NCI-H748 (cell line): Measurements from ENCODE around the gene CLPX.
A peak's percentile ranks its signal among the peaks of the same experiment; 100 is the strongest.
"Not testable (repeated sequence)": the region's sequence is repeated elsewhere in the genome, so short reads cannot be mapped to it uniquely, and the experiment has no call there.

Source experiments
- DNase-seq: peaks from one replicate; lab custom pipeline; 2025; ENCODE audit not compliant: unreplicated experiment; lab: John Stamatoyannopoulos, UW

Gene CLPX

GRCh38 chr15:65102912-65103311 lies 82.2 kb downstream of the CLPX start:
- DNase-seq: no peak

DNA sequence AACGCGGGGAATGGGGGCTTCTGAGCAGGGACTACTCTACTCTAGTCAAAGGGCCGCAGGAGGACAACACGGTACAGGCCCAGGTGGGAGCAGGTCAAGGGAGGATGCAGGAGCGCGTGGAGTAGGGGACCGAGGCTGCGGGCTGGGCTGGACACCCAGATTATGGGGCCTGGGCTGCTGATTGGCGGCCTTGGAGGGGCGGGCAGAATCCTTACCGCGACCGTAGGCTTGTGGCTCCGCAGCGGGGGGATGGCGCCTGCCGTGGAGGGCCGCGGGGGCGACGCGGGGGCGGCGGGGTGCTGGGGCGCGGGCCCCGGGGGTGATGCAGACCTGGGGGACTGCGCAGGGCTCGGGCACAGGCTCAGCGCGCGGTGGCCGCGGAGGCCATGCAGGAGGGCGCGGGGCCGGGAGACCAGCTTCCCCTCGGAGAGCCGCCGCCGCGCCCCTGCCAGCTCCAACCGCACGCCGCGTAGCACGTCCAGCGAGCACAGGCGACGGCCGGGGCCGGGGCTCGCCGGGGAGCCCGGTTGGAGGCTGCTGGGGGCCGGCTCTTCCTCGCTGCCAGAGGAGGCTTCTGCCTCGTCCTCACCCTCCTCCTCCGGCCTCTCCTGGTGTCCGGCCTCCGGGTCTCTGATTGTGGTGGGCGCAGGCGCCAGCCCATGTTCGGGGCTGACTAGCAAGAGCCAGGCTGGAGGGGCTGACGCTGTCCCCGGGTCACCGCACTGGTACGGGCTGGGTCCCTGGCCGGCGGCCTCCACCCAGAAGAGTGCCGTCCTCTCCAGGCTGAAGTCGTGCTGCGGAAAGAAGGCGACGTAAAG lies 83.0 kb downstream of the CLPX start:
- DNase-seq: no peak

- DNase-seq: peak; percentile 34
Observed at GRCh38 chr15:65101411-65101890, 83.7 kb downstream of the CLPX start.

DNA sequence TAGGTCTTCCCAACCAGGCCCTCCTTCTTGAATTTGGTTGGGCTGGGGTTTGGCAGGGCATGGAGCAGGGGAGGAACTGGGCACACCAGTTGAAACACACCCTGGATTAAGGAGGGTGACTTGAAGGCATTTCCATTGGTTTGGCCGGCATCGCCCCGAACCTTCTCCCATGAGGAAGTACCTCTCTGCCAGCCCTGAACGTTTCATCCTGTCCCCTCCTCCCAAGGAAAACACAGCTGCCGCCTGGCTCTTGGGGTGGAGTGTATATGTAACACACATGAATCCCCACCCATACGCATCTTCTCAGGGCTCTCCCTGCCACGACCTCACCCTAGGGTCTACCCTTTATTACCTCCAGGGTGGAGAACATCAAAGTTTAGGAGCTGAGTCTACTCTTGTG lies 84.7 kb downstream of the CLPX start:
- no peak for DNase-seq

- DNase-seq: not testable (repeated sequence)
Observed at GRCh38 chr15:65099801-65100200, 85.3 kb downstream of the CLPX start.

DNA sequence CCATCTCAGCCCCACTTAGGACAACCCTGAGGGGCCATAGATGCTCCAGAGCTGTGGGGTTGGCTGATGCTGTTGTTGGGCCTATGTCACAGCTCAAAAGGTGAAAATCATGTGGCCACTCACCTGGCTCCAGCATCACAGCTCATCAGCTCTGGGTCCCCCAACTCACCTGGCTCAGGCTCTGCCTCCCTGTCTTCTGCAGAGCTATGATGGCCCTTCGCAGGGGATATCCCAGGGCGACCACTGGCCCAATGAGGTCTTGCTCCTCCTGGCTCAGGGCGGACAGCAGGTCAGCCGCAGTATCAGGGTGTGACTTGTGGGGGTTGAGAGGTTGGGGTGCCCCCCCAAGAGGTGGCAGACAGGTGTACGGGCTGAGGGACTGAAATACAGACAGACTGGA lies 85.8 kb downstream of the CLPX start:
- no peak for DNase-seq
